Loucy (cell line): ENCODE data around the gene CLASP1.
"Not testable (repeated sequence)": the region's sequence is repeated elsewhere in the genome, so short reads cannot be mapped to it uniquely, and the experiment has no call there.

ENCODE experiments used
- H2AFZ ChIP-seq: fragments of 200-600 bp; sonication (generic); 2 replicates; pipeline ENCODE4 v1.6.0; 2016; ENCODE audit warnings: antibody characterized with exemption, mild to moderate bottlenecking, low read length, moderate library complexity
- H3F3A ChIP-seq: fragments of 200-600 bp; 2 replicates; pipeline ENCODE4 v1.6.0; 2016; ENCODE audit warnings: antibody characterized with exemption, low read depth, mild to moderate bottlenecking
- H3K27me3 ChIP-seq: fragments of 200-600 bp; sonication (generic); 2 replicates; pipeline ENCODE4 v1.6.1; 2014; ENCODE audit warnings: low read length, mild to moderate bottlenecking; ENCODE audit not compliant: insufficient read depth, poor library complexity, severe bottlenecking
- H3K36me3 ChIP-seq: fragments of 200-600 bp; sonication (generic); 2 replicates; pipeline ENCODE4 v1.6.1; 2016; ENCODE audit warnings: low read length; ENCODE audit not compliant: insufficient read depth
- H3K4me1 ChIP-seq: fragments of 200-600 bp; sonication (generic); 2 replicates; pipeline ENCODE4 v1.5.1; 2014; ENCODE audit warnings: low read length, mild to moderate bottlenecking; ENCODE audit not compliant: insufficient read depth, poor library complexity, severe bottlenecking
- H3K4me2 ChIP-seq: fragments of 200-600 bp; sonication (generic); 2 replicates; pipeline ENCODE4 v1.6.0; 2014; ENCODE audit warnings: antibody characterized with exemption, low read length, low read depth, mild to moderate bottlenecking; ENCODE audit not compliant: poor library complexity, severe bottlenecking
- H3K4me3 ChIP-seq: fragments of 200-600 bp; sonication (generic); 2 replicates; pipeline ENCODE4 v1.5.1; 2014; ENCODE audit warnings: low read length, mild to moderate bottlenecking, mixed read lengths; ENCODE audit not compliant: poor library complexity, severe bottlenecking
- H3K79me2 ChIP-seq: fragments of 200-600 bp; sonication (generic); 2 replicates; pipeline ENCODE4 v1.6.1; 2014; ENCODE audit warnings: low read length; ENCODE audit not compliant: insufficient read depth
- H3K9ac ChIP-seq: fragments of 200-600 bp; sonication (generic); 2 replicates; pipeline ENCODE4 v1.6.0; 2014; ENCODE audit warnings: mild to moderate bottlenecking, low read depth, low read length, moderate library complexity; ENCODE audit not compliant: poor library complexity, severe bottlenecking
- H3K9me2 ChIP-seq: fragments of 200-600 bp; sonication (generic); replicated peaks from 2 replicates; pipeline ENCODE4 v1.6.1; 2016; ENCODE audit warnings: low read depth, low read length, mixed read lengths
- H3K9me3 ChIP-seq: fragments of 200-600 bp; sonication (generic); 2 replicates; pipeline ENCODE4 v1.6.1; 2014; ENCODE audit warnings: mild to moderate bottlenecking, antibody characterized with exemption, low read length, low read depth; ENCODE audit not compliant: insufficient read depth
- H4K20me1 ChIP-seq: fragments of 200-600 bp; sonication (generic); 2 replicates; pipeline ENCODE4 v1.6.0; 2014; ENCODE audit warnings: antibody characterized with exemption, low read length, mild to moderate bottlenecking; ENCODE audit not compliant: insufficient read depth, poor library complexity, severe bottlenecking
- EZH2phosphoT487 ChIP-seq: fragments of 200-600 bp; IDR thresholded peaks from 2 replicates; pipeline ENCODE4 v1.6.1; 2018; ENCODE audit warnings: antibody characterized with exemption, mild to moderate bottlenecking, moderate library complexity, borderline replicate concordance
- TF ChIP-seq, protein P1 (sequence below): fragments of 200-600 bp; sonication (generic); conservative IDR thresholded peaks from 2 replicates; pipeline ENCODE4 v1.5.1; 2014; ENCODE audit warnings: mild to moderate bottlenecking, antibody characterized with exemption, low read length

CLASP1 gene

DNA sequence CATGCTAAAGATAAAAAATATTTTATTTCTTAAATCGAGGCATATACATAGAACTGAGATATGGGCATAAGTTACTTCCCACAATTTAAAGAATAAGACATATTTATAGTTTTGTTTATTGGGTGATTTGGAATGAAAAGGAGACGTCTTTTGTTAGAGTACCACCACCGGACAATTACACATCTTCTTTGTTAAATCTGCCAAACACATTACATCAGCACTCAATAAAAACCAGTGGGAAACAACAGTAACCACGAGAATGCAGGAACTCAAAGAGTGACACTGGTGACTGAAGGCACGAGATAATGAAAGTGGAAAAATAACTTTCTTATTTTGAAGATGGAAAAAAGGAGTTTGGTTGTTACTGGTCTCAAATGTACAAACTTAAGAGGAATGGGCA lies 271.6 kb downstream of the CLASP1 start:
- TF ChIP-seq EZH2phosphoT487: no peak
- TF ChIP-seq, protein P1, sequence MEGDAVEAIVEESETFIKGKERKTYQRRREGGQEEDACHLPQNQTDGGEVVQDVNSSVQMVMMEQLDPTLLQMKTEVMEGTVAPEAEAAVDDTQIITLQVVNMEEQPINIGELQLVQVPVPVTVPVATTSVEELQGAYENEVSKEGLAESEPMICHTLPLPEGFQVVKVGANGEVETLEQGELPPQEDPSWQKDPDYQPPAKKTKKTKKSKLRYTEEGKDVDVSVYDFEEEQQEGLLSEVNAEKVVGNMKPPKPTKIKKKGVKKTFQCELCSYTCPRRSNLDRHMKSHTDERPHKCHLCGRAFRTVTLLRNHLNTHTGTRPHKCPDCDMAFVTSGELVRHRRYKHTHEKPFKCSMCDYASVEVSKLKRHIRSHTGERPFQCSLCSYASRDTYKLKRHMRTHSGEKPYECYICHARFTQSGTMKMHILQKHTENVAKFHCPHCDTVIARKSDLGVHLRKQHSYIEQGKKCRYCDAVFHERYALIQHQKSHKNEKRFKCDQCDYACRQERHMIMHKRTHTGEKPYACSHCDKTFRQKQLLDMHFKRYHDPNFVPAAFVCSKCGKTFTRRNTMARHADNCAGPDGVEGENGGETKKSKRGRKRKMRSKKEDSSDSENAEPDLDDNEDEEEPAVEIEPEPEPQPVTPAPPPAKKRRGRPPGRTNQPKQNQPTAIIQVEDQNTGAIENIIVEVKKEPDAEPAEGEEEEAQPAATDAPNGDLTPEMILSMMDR: no peak
- peaks cover 85% of the 10 kb centered on the region for H3K36me3 ChIP-seq

DNA sequence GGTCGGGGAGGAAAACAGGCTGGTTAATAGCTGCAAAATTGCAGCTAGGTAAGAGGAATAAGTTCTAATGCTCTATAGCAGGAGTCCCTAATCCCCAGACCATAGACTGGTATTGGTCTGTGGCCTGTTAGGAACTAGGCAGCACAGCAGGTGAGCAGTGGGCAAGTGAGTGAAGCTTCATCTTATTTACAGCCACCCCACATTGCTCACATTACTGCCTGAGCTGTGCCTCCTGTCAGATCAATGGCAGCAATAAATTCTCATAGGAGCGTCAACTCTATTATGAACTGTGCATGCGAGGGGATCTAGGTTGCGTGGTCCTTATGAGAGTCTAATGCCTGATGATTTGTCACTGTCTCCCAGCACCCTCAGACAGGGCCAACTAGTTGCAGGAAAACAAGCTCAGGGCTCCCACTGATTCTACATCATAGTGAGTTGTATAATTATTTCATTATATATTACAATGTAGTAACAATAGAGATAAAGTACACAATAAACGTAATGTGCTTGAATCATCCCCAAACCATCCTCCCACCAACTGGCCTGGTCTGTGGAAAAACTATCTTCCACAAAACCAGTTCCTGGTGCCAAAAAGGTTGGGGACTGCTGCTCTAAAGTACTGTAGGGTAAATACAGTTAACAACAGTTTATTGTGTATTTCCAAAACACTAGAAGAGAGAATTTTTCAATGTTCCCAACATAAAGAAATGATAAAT lies 272.6 kb downstream of the CLASP1 start:
- peaks cover 84% of the 10 kb centered on the region for H3K36me3 ChIP-seq
- no peaks in the 10 kb centered on the region for H3K9me3 ChIP-seq
- no peak overlapping the region for H3K4me3 ChIP-seq

More for the DNA sequence above, 271.6 kb downstream of the CLASP1 start:
- H4K20me1 ChIP-seq: no peaks in the 10 kb centered on the region
- no peaks in the 10 kb centered on the region for H3K79me2 ChIP-seq
- H2AFZ ChIP-seq: no peak overlapping the region
- no peak overlapping the region for H3K9ac ChIP-seq
- H3K27me3 ChIP-seq: no peaks in the 10 kb centered on the region
- H3K9me2 ChIP-seq: no peaks in the 10 kb centered on the region
- H3K4me3 ChIP-seq: no peak overlapping the region
- no peaks in the 10 kb centered on the region for H3K9me3 ChIP-seq
- no peaks in the 10 kb centered on the region for H3K4me1 ChIP-seq
- H3K4me2 ChIP-seq: peak overlapping the region; percentile 9
- no peaks in the 10 kb centered on the region for H3F3A ChIP-seq

DNA sequence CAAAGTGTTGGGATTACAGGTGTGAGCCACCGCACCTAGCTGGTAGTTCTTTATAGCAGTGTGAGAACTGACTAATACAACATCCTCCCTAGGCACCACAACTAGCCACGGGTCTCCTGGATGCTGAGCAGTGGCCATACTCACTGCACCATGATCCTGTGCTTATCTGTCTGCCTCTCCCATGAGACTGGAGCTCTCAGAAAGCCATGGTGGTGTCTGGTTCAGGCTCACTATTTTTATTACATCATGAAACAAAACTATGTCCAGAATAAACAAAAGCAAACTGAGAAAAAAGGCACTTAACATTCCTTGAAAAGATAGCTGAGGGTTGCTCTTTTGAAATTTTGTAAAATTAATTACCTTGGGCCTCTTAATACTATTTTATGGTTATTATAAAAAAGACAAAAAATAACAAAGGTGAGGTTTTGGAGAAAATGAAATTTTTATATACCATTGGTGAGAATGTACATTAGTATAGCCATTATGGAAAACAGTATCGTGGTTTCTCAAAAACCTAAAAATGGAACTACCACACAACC lies 273.6 kb downstream of the CLASP1 start:
- H3K79me2 ChIP-seq: no peaks in the 10 kb centered on the region
- no peaks in the 10 kb centered on the region for H3F3A ChIP-seq
- no peak overlapping the region for H2AFZ ChIP-seq
- no peak overlapping the region for H3K9ac ChIP-seq
- no peaks in the 10 kb centered on the region for H3K27me3 ChIP-seq
- H3K36me3 ChIP-seq: peaks cover 77% of the 10 kb centered on the region
- H3K4me3 ChIP-seq: no peak overlapping the region
- H3K9me3 ChIP-seq: no peaks in the 10 kb centered on the region
- H3K4me1 ChIP-seq: no peaks in the 10 kb centered on the region
- H3K4me2 ChIP-seq: no peak overlapping the region
- H4K20me1 ChIP-seq: no peaks in the 10 kb centered on the region
- TF ChIP-seq, protein P1: no peak
- no peak for TF ChIP-seq EZH2phosphoT487
- no peaks in the 10 kb centered on the region for H3K9me2 ChIP-seq

More for the DNA sequence above, 272.6 kb downstream of the CLASP1 start:
- Histone ChIP-seq H3K4me1 (no peaks in the 10 kb centered on the region), H3K79me2 (no peaks in the 10 kb centered on the region), H3K27me3 (no peaks in the 10 kb centered on the region), H3F3A (no peaks in the 10 kb centered on the region), H4K20me1 (no peaks in the 10 kb centered on the region), H3K4me2 (no peak overlapping the region), H2AFZ (no peak overlapping the region), H3K9ac (no peak overlapping the region), H3K9me2 (no peaks in the 10 kb centered on the region)
- TF ChIP-seq EZH2phosphoT487: no peak
- TF ChIP-seq, protein P1: no peak

DNA sequence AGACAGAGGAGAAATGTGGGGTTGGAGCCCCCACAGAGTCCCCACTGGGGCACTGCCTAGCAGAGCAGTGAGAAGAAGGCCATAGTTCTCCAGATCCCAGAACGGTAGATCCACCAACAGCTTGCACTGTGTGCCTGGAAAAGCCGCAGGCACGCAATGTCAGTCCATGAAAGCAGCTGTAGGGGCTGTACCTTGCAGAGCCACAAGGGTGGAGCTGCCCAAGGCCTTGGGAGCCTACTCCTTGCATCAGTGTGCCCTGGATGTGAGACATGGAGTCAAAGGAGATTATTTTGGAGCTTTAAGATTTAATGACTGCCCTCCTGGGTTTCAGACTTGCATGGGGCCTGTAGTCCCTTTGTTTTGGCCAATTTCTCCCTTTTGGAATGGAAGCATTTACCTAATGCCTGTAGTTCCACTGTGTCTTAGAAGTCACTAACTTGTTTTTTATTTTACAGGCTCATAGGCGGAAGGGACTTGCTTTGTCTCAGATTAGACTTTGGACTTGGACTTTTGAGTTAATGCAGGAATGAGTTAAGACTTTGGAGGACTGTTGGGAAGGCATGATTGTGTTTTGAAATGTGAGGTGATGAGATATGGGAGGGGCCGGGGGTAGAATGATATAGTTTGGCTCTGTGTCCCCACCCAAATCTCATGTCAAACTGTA lies 274.7 kb downstream of the CLASP1 start:
- not testable (repeated sequence) for H3K9me2 ChIP-seq, H3K9ac ChIP-seq, H3K4me3 ChIP-seq, H3K27me3 ChIP-seq, H3K4me1 ChIP-seq, H3K79me2 ChIP-seq, H2AFZ ChIP-seq, H3K4me2 ChIP-seq, H3F3A ChIP-seq, H3K9me3 ChIP-seq, H4K20me1 ChIP-seq
- peaks cover 72% of the 10 kb centered on the region for H3K36me3 ChIP-seq
